NCI-H2029 (cell line): Measurements from ENCODE around the gene COIL.
A peak's percentile ranks its signal among the peaks of the same experiment; 100 is the strongest.
"Not testable (repeated sequence)": the region's sequence is repeated elsewhere in the genome, so short reads cannot be mapped to it uniquely, and the experiment has no call there.

ENCODE experiments used
- DNase-seq: peaks from one replicate; lab custom pipeline; 2025; lab: John Stamatoyannopoulos, UW

COIL gene

GRCh38 chr17:56960596-56961538, at the start of gene COIL:
Gene COIL (minus strand): TSS chr17:56961050. CDS start chr17:56961019, 31 bp downstream.
- DNase-seq, result peak; percentile 85

GRCh38 chr17:57010487-57010886, 49.6 kb upstream of the COIL start:
- no peak for DNase-seq

- DNase-seq, result peak; percentile 22
Measured at GRCh38 chr17:57009737-57010445, 49.0 kb upstream of the COIL start.

GRCh38 chr17:57008958-57009357, 48.1 kb upstream of the COIL start:
- no peak for DNase-seq

- no peak for DNase-seq
Measured at GRCh38 chr17:57006040-57006439, 45.2 kb upstream of the COIL start.

GRCh38 chr17:57004944-57005579, 44.2 kb upstream of the COIL start:
- no peak for DNase-seq

- DNase-seq, result no peak
Measured at GRCh38 chr17:57002904-57003303, 42.1 kb upstream of the COIL start.

- DNase-seq, result no peak
Measured at GRCh38 chr17:57001541-57001940, 40.7 kb upstream of the COIL start.

- DNase-seq, result no peak
Measured at GRCh38 chr17:56997313-56997712, 36.5 kb upstream of the COIL start.

GRCh38 chr17:56995766-56996165, 34.9 kb upstream of the COIL start:
- DNase-seq, result no peak

GRCh38 chr17:56994009-56994792, 33.4 kb upstream of the COIL start:
- DNase-seq, result no peak

GRCh38 chr17:56992364-56992763, 31.5 kb upstream of the COIL start:
- no peak for DNase-seq

GRCh38 chr17:56988901-56989572, 28.2 kb upstream of the COIL start:
- no peak for DNase-seq

GRCh38 chr17:56987283-56987834, 26.5 kb upstream of the COIL start:
- no peak for DNase-seq

GRCh38 chr17:56985371-56986162, 24.7 kb upstream of the COIL start:
- DNase-seq, result no peak

- DNase-seq, result no peak
Measured at GRCh38 chr17:56983366-56983765, 22.5 kb upstream of the COIL start.

- no peak for DNase-seq
Measured at GRCh38 chr17:56982312-56982711, 21.5 kb upstream of the COIL start.

- not testable (repeated sequence) for DNase-seq
Measured at GRCh38 chr17:56980526-56980925, 19.7 kb upstream of the COIL start.

GRCh38 chr17:56979091-56979480, 18.2 kb upstream of the COIL start:
- DNase-seq, result no peak

- DNase-seq, result no peak
Measured at GRCh38 chr17:56978441-56979090, 17.7 kb upstream of the COIL start.
